Activated naive CD4-positive, alpha-beta T cell treated with anti-CD3 and anti-CD28 coated beads, Interleukin-2, amount 50 U/mL, for 72 hours (primary cell): ENCODE measurements around the gene KRT80. TPM values are rescaled to one million over a fixed set of nuclear protein-coding genes. Genes with fewer than 3 reads are reported as not detected.

ENCODE experiments used
- ATAC-seq, 2 donors: fragments of 150-1000 bp; cut with Tn5 transposase; 2 replicates each; pipeline ENCODE4 v1.10.0; 2021; ENCODE audit warnings: mild to moderate bottlenecking in 2 of 2, moderate library complexity in 2 of 2
- DNase-seq, 2 donors: peaks; one replicate each; pipeline ENCODE4 v3.0.0; 2021 to 2022; ENCODE audit warnings: low spot score in 2 of 2
- H3K27ac Mint-ChIP-seq, 2 donors: one replicate each; pipeline ENCODE4 v1.8.0; 2022; ENCODE audit warnings: mild to moderate bottlenecking in 2 of 2, mixed read lengths in 2 of 2
- H3K36me3 Mint-ChIP-seq, 2 donors: one replicate each; pipeline ENCODE4 v1.8.0; 2022; ENCODE audit warnings: mixed read lengths in 2 of 2
- H3K9me3 Mint-ChIP-seq, 2 donors: one replicate each; pipeline ENCODE4 v1.8.0; 2022; ENCODE audit warnings: mixed read lengths in 2 of 2
- total RNA-seq, 2 donors: library from RNA; stranded (reverse); gene quantifications; one replicate each; pipeline ENCODE4 v1.2.3, GENCODE V29; 2022

KRT80 gene
- total RNA-seq, 2 donors from 2014 or later: not detected

DNA sequence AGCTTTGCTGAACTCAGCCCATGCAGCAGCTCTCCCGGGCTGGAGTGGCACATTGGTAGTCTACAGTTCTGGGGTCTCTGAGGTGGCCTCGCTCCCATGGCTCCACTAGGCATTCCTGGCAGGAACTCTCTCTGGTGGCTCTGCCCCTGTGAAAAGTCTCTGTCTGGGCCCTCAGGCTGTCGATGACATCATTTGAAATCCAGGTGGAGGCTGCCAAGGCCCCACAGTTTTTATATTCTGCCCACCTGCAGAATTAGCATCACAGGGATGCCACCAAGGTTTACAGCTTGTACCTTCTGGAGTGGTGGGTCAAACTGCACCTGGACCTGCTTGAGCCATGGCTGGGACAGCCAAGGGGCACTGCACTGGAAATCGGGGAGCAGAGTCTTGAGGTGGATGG is 31.6 kb downstream of the KRT80 start:
- no peaks in the 10 kb centered on the region for H3K36me3 Mint-ChIP-seq
- no peak overlapping the region for H3K27ac Mint-ChIP-seq
- DNase-seq: no peak
- H3K9me3 Mint-ChIP-seq: no peaks in the 10 kb centered on the region
- no peak for ATAC-seq

DNA sequence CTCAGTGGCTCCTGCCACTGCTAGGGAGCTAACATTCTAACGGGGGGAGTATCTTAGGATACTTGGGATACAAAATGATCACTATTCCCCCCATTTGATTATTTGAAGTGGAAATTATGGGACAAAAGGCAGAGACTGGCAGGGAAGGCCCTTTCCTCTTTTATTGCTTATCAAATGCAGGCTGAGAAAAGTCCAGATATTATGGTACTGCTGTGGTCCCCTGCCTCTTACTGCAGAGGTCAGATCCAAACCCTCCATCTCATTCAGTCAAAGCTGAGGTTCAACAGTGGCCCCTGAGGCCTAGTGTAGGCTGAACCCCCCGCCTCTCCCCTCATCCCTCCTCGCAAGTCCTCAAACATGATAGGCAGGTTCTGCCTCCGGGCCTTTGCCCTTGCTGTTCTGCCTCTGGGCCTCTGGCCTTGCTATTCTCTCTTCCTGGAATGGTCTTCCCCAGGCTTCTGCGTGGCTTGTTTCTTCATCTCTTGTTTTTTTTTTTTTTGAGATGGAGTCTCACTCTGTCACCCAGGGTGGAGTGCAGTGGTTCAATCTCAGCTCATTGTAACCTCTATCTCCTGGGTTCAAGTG is 34.2 kb downstream of the KRT80 start:
- no peaks in the 10 kb centered on the region for H3K9me3 Mint-ChIP-seq
- DNase-seq (no peak), ATAC-seq (no peak)
- peak overlapping the region in 1 of 2 donors; percentile 54 for H3K27ac Mint-ChIP-seq
- no peaks in the 10 kb centered on the region for H3K36me3 Mint-ChIP-seq

GRCh38 chr12:52156757-52157565 is 34.9 kb downstream of the KRT80 start:
- Mint-ChIP-seq H3K27ac (no peak overlapping the region), H3K36me3 (no peaks in the 10 kb centered on the region), H3K9me3 (no peaks in the 10 kb centered on the region)
- ATAC-seq (peak; percentile 68 to 71), DNase-seq (peak; percentile 67 to 85)

GRCh38 chr12:52156311-52156710 is 35.5 kb downstream of the KRT80 start:
- no peaks in the 10 kb centered on the region for H3K9me3 Mint-ChIP-seq
- ATAC-seq: peak in 1 of 2 donors; percentile 37
- H3K36me3 Mint-ChIP-seq: no peaks in the 10 kb centered on the region
- no peak overlapping the region for H3K27ac Mint-ChIP-seq
- no peak for DNase-seq

- no peak for DNase-seq
- Mint-ChIP-seq H3K27ac (peak overlapping the region in 1 of 2 donors; percentile 24), H3K36me3 (no peaks in the 10 kb centered on the region), H3K9me3 (no peaks in the 10 kb centered on the region)
- ATAC-seq: no peak
Measured at GRCh38 chr12:52155048-52155868, 36.6 kb downstream of the KRT80 start.

- H3K27ac Mint-ChIP-seq: no peak overlapping the region
- ATAC-seq (no peak), DNase-seq (no peak)
- no peaks in the 10 kb centered on the region for H3K36me3 Mint-ChIP-seq
- no peaks in the 10 kb centered on the region for H3K9me3 Mint-ChIP-seq
Measured at GRCh38 chr12:52152905-52153317, 38.9 kb downstream of the KRT80 start.

- Mint-ChIP-seq H3K27ac (no peak overlapping the region), H3K9me3 (no peaks in the 10 kb centered on the region), H3K36me3 (no peaks in the 10 kb centered on the region)
- DNase-seq (peak; percentile 64 to 80), ATAC-seq (peak; percentile 80 to 88)
Measured at GRCh38 chr12:52151837-52152783, 39.7 kb downstream of the KRT80 start.

- no peak for DNase-seq
- H3K36me3 Mint-ChIP-seq: no peaks in the 10 kb centered on the region
- no peak overlapping the region for H3K27ac Mint-ChIP-seq
- no peaks in the 10 kb centered on the region for H3K9me3 Mint-ChIP-seq
- ATAC-seq: no peak
Measured at GRCh38 chr12:52151153-52151836, 40.5 kb downstream of the KRT80 start.

- H3K36me3 Mint-ChIP-seq: no peaks in the 10 kb centered on the region
- no peak overlapping the region for H3K27ac Mint-ChIP-seq
Measured at GRCh38 chr12:52149651-52150241, 42.1 kb downstream of the KRT80 start.

DNA sequence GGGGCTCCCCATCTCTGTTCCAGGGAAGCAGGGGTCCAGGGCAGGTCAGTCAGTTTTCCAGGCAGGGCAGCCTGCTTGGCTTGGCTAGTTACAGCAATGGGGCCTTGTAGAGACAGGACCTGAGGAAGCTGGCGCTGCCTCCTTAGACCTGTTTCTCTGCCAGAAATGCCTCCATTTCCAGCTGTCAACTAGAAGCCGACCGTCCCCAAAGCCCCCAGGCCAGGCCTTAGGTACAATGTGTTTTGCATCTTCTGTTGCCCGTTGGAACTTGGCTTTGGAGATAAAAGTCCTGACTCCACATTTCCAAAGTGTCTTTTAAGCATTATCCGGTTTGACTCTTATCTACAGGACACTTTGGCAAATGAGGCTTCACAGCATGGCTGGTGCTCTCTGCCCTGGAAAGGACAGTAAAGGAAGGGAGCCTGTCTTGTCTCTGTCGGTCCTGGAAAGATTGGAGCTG is 42.6 kb downstream of the KRT80 start:
- H3K27ac Mint-ChIP-seq: no peak overlapping the region
- no peaks in the 10 kb centered on the region for H3K9me3 Mint-ChIP-seq
- no peak for DNase-seq
- no peak for ATAC-seq
- H3K36me3 Mint-ChIP-seq: no peaks in the 10 kb centered on the region

More at GRCh38 chr12:52149651-52150241, 42.1 kb downstream of the KRT80 start:
- ATAC-seq (no peak), DNase-seq (no peak)
- no peaks in the 10 kb centered on the region for H3K9me3 Mint-ChIP-seq

DNA sequence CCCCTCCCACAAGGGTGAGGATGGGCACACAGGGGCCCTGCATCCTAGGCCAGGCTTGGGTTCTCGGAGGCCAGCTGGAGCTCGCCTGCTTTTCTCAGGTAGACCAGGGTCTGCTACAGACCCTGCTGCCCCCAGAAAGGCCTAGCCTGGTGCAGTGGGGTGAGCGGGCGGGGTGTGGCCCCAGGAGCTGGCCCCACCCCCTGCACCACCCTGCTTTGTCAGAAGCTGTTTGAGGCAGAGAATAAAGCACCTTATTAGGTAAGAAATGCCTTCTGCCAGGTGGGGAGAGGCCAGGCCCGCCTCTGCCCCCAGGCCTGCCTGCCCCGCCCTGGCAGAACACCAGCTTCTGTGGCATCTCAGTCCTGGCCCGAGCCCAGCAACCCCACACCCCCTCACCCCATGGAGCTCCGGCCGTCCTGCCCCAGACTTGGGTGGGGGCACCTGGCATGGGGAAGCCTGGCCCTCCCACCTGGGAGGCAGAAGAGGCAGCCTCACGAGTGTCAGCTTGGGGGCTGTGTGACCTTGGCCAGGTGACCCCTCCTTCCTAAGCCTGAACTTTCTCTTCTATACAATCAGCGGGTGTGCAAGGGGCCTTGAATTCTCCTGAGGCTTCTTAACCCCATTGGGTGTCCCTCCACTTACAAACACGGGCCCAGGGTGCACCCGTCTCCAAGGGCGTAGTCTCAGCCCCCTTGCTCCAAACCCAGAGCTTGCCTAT is 43.2 kb downstream of the KRT80 start:
- ATAC-seq (no peak), DNase-seq (no peak)
- Mint-ChIP-seq H3K36me3 (no peaks in the 10 kb centered on the region), H3K9me3 (no peaks in the 10 kb centered on the region), H3K27ac (no peak overlapping the region)

GRCh38 chr12:52147964-52148463 is 43.8 kb downstream of the KRT80 start:
- ATAC-seq (no peak), DNase-seq (no peak)
- Mint-ChIP-seq H3K36me3 (no peaks in the 10 kb centered on the region), H3K27ac (no peak overlapping the region), H3K9me3 (no peaks in the 10 kb centered on the region)

DNA sequence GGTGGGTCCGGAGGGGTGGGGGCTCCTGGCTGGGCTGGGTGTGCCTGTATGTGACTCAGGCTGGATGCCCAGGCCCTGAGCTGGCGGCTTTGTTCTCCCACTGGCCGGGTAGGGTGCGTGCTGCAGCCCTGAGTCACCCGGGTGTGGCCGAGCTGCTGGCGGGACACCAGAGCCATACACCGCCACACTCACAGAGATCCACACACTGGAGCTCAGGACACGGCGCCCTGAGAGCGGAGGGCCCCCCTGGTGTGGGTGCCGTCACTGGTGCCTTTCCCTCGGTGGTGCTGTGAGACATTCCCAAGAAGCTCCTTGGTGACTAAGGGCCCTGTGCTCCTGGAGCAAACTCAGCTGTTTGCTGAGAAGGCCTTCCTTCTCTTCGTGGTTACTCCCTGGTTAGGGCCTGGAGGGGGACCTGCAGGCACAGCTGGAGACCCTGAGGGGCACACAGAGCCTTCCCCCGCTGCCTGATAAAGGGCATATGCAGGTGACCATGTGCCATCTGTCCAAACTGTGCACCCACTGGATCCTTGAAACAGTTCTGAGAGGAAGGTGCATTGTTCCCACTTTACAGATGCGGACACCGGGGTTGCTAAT is 44.3 kb downstream of the KRT80 start:
- DNase-seq (no peak), ATAC-seq (no peak)
- H3K27ac Mint-ChIP-seq: no peak overlapping the region
- no peaks in the 10 kb centered on the region for H3K36me3 Mint-ChIP-seq
- H3K9me3 Mint-ChIP-seq: no peaks in the 10 kb centered on the region

- DNase-seq (no peak), ATAC-seq (no peak)
- Mint-ChIP-seq H3K9me3 (no peaks in the 10 kb centered on the region), H3K27ac (no peak overlapping the region), H3K36me3 (no peaks in the 10 kb centered on the region)
Measured at GRCh38 chr12:52146822-52147366, 44.9 kb downstream of the KRT80 start.
